Activated CD8-positive, alpha-beta memory T cell treated with anti-CD3 and anti-CD28 coated beads, Interleukin-2, amount 10 ng/mL, durations not matched to agents 7 days and 5 days (primary cell): ENCODE measurements around the gene TMEM270. TPM values are rescaled to one million over a fixed set of nuclear protein-coding genes. Genes with fewer than 3 reads are reported as not detected.

Experiments used
- ATAC-seq: fragments of 150-1000 bp; cut with Tn5 transposase; one replicate; pipeline ENCODE4 v1.10.0; 2021; ENCODE audit warnings: moderate library complexity
- CTCF ChIA-PET: fragments of 350-600 bp; sonication (Branson Sonifier 250); formaldehyde crosslinking; loops from one replicate; lab custom pipeline; 2021; ENCODE audit warnings: antibody characterized with exemption; lab: Charles Lee
- DNase-seq: peaks from one replicate; pipeline ENCODE4 v3.0.0-alpha.2; 2020
- H3K27ac Mint-ChIP-seq: one replicate; pipeline ENCODE4 v1.8.0; 2021; ENCODE audit warnings: mild to moderate bottlenecking, mixed read lengths
- H3K27me3 Mint-ChIP-seq: one replicate; pipeline ENCODE4 v1.8.0; 2021; ENCODE audit warnings: mixed read lengths
- H3K36me3 Mint-ChIP-seq: one replicate; pipeline ENCODE4 v1.8.0; 2021; ENCODE audit warnings: mild to moderate bottlenecking, mixed read lengths
- H3K4me1 Mint-ChIP-seq: one replicate; pipeline ENCODE4 v1.8.0; 2021; ENCODE audit warnings: mixed read lengths
- H3K4me3 Mint-ChIP-seq: one replicate; pipeline ENCODE4 v1.8.0; 2021; ENCODE audit warnings: mild to moderate bottlenecking, moderate library complexity, mixed read lengths
- H3K9me3 Mint-ChIP-seq: one replicate; pipeline ENCODE4 v1.8.0; 2022; ENCODE audit warnings: low read depth, mixed read lengths
- total RNA-seq, 2 experiments: library from RNA; stranded (reverse); gene quantifications; one replicate each; pipeline ENCODE4 v1.2.3, GENCODE V29; 2021

The TMEM270 gene
- total RNA-seq, 2 experiments from 2014 or later, result not detected

GRCh38 chr7:73901823-73902597 is 41.1 kb downstream of the TMEM270 start:
- no peaks in the 10 kb centered on the region for H3K27me3 Mint-ChIP-seq
- no peak for ATAC-seq

GRCh38 chr7:73903321-73904218 is 42.6 kb downstream of the TMEM270 start:
- H3K27ac Mint-ChIP-seq, result no peak overlapping the region
- ATAC-seq (no peak), DNase-seq (no peak)
- no peaks in the 10 kb centered on the region for H3K27me3 Mint-ChIP-seq
- no peak overlapping the region for H3K4me3 Mint-ChIP-seq
- no peaks in the 10 kb centered on the region for H3K4me1 Mint-ChIP-seq
- CTCF ChIA-PET, result no interaction called here
- no peaks in the 10 kb centered on the region for H3K9me3 Mint-ChIP-seq
- H3K36me3 Mint-ChIP-seq, result no peaks in the 10 kb centered on the region

More at GRCh38 chr7:73901823-73902597, 41.1 kb downstream of the TMEM270 start:
- Mint-ChIP-seq H3K4me1 (no peaks in the 10 kb centered on the region), H3K36me3 (no peaks in the 10 kb centered on the region), H3K9me3 (no peaks in the 10 kb centered on the region), H3K27ac (no peak overlapping the region), H3K4me3 (no peak overlapping the region)
- no peak for DNase-seq
- CTCF ChIA-PET, result no interaction called here

GRCh38 chr7:73904219-73905137 is 43.5 kb downstream of the TMEM270 start:
- Mint-ChIP-seq H3K27me3 (no peaks in the 10 kb centered on the region), H3K4me1 (no peaks in the 10 kb centered on the region), H3K4me3 (no peak overlapping the region), H3K27ac (no peak overlapping the region), H3K9me3 (no peaks in the 10 kb centered on the region), H3K36me3 (no peaks in the 10 kb centered on the region)
- DNase-seq, result no peak
- CTCF ChIA-PET, result no interaction called here
- no peak for ATAC-seq

- Mint-ChIP-seq H3K4me1 (no peaks in the 10 kb centered on the region), H3K4me3 (no peak overlapping the region), H3K27me3 (no peaks in the 10 kb centered on the region), H3K36me3 (no peaks in the 10 kb centered on the region), H3K9me3 (no peaks in the 10 kb centered on the region), H3K27ac (no peak overlapping the region)
- no peak for ATAC-seq
- DNase-seq, result no peak
- CTCF ChIA-PET, result no interaction called here
Observed at GRCh38 chr7:73905360-73905759, 44.4 kb downstream of the TMEM270 start.

GRCh38 chr7:73906874-73907273 is 45.9 kb downstream of the TMEM270 start:
- no peak for DNase-seq
- no peak for ATAC-seq
- H3K4me3 Mint-ChIP-seq, result no peak overlapping the region
- no peaks in the 10 kb centered on the region for H3K4me1 Mint-ChIP-seq
- no peaks in the 10 kb centered on the region for H3K27me3 Mint-ChIP-seq
- no peaks in the 10 kb centered on the region for H3K9me3 Mint-ChIP-seq
- no peaks in the 10 kb centered on the region for H3K36me3 Mint-ChIP-seq
- H3K27ac Mint-ChIP-seq, result no peak overlapping the region
- CTCF ChIA-PET, result no interaction called here

- ATAC-seq (no peak), DNase-seq (no peak)
- H3K4me1 Mint-ChIP-seq, result no peaks in the 10 kb centered on the region
- no peak overlapping the region for H3K27ac Mint-ChIP-seq
- no peaks in the 10 kb centered on the region for H3K27me3 Mint-ChIP-seq
- no peak overlapping the region for H3K4me3 Mint-ChIP-seq
- no peaks in the 10 kb centered on the region for H3K36me3 Mint-ChIP-seq
- H3K9me3 Mint-ChIP-seq, result no peaks in the 10 kb centered on the region
- CTCF ChIA-PET, result no interaction called here
Observed at GRCh38 chr7:73907554-73908122, 46.7 kb downstream of the TMEM270 start.

- no peaks in the 10 kb centered on the region for H3K36me3 Mint-ChIP-seq
- ATAC-seq, result no peak
Observed at GRCh38 chr7:73908123-73908611, 47.2 kb downstream of the TMEM270 start.

GRCh38 chr7:73909051-73909941 is 48.3 kb downstream of the TMEM270 start:
- peaks cover 5% of the 10 kb centered on the region for H3K27me3 Mint-ChIP-seq
- CTCF ChIA-PET, result no interaction called here
- no peak overlapping the region for H3K27ac Mint-ChIP-seq
- H3K36me3 Mint-ChIP-seq, result no peaks in the 10 kb centered on the region
- DNase-seq (no peak), ATAC-seq (no peak)
- no peaks in the 10 kb centered on the region for H3K9me3 Mint-ChIP-seq
- H3K4me3 Mint-ChIP-seq, result no peak overlapping the region
- no peaks in the 10 kb centered on the region for H3K4me1 Mint-ChIP-seq

More at GRCh38 chr7:73908123-73908611, 47.2 kb downstream of the TMEM270 start:
- DNase-seq, result no peak
- CTCF ChIA-PET, result no interaction called here
- no peak overlapping the region for H3K27ac Mint-ChIP-seq
- H3K27me3 Mint-ChIP-seq, result no peaks in the 10 kb centered on the region
- H3K9me3 Mint-ChIP-seq, result no peaks in the 10 kb centered on the region
- no peak overlapping the region for H3K4me3 Mint-ChIP-seq
- H3K4me1 Mint-ChIP-seq, result no peaks in the 10 kb centered on the region

- Mint-ChIP-seq H3K27me3 (peaks cover 8% of the 10 kb centered on the region), H3K4me3 (no peak overlapping the region), H3K9me3 (no peaks in the 10 kb centered on the region), H3K4me1 (no peaks in the 10 kb centered on the region), H3K36me3 (no peaks in the 10 kb centered on the region), H3K27ac (no peak overlapping the region)
- CTCF ChIA-PET, result no interaction called here
- no peak for DNase-seq
- no peak for ATAC-seq
Observed at GRCh38 chr7:73909996-73910395, 49.0 kb downstream of the TMEM270 start.

GRCh38 chr7:73912223-73912622 is 51.3 kb downstream of the TMEM270 start:
- Mint-ChIP-seq H3K27ac (no peak overlapping the region), H3K4me3 (no peak overlapping the region), H3K4me1 (no peaks in the 10 kb centered on the region), H3K9me3 (no peaks in the 10 kb centered on the region), H3K27me3 (peaks cover 8% of the 10 kb centered on the region), H3K36me3 (no peaks in the 10 kb centered on the region)
- no peak for DNase-seq
- CTCF ChIA-PET, result no interaction called here
- ATAC-seq, result no peak
